Measurements from ENCODE around the gene CDK14. TPM values are rescaled to one million over a fixed set of nuclear protein-coding genes. Genes with fewer than 3 reads are reported as not detected.

The CDK14 gene
- total and polyA plus RNA-seq, 2 donors (not counting 3 experiments of a cell fraction or from before 2014, with no cell fraction given), result 5.5 to 34.2 TPM

- Histone ChIP-seq H3K4me2 (ENCODE audit: insufficient read depth, low read length) (no peak overlapping the region), H3K79me2 (ENCODE audit: control insufficient read depth, insufficient read depth, low read length) (peaks cover 5% of the 10 kb centered on the region)
Observed at GRCh38 chr7:90692947-90693346, 96.8 kb downstream of the CDK14 start.

More at GRCh38 chr7:90692947-90693346, 96.8 kb downstream of the CDK14 start:
- BruUV-seq (replicated peaks), result no TSS peak
- H3K36me3 ChIP-seq (ENCODE audit: control insufficient read depth in 2 of 2, extremely low read depth in 1 of 2, insufficient read depth in 2 of 2, low read length in 2 of 2), result no peaks in the 10 kb centered on the region
- H3K9me1 ChIP-seq (replicated peaks; ENCODE audit: control insufficient read depth, extremely low read depth, insufficient read depth, low read length), result no peaks in the 10 kb centered on the region
- no peak overlapping the region for H2AFZ ChIP-seq (ENCODE audit: low read depth, low read length)
- H4K20me1 ChIP-seq (replicated peaks; ENCODE audit: control insufficient read depth, extremely low read depth, insufficient read depth, low read length), result no peaks in the 10 kb centered on the region
- H3K27me3 ChIP-seq (ENCODE audit: control insufficient read depth in 2 of 2, insufficient read depth in 2 of 2, low read length in 2 of 2), result no peaks in the 10 kb centered on the region
- DNase-seq (ENCODE audit: low read depth, low spot score), result no peak
- TF ChIP-seq GATA2 (IDR thresholded peaks at IDR 0.05; ENCODE audit: insufficient read depth, insufficient read length, low read depth, low read length) (no peak), FOS (IDR thresholded peaks at IDR 0.05; ENCODE audit: borderline replicate concordance, insufficient read depth, low read length) (no peak), POLR2AphosphoS5 (IDR thresholded peaks at IDR 0.05; ENCODE audit: insufficient read depth, low read depth, low read length) (no peak), CTCF (IDR thresholded peaks at IDR 0.05; ENCODE audit: extremely low read depth in 1 of 2, insufficient read depth in 1 of 2, low read depth in 1 of 2, low read length in 2 of 2) (no peak)
- no peak overlapping the region for H3K9ac ChIP-seq (replicated peaks; ENCODE audit: extremely low read depth, insufficient read depth, low read length)
- no peak overlapping the region for H3K27ac ChIP-seq (ENCODE audit: insufficient read depth, low read depth, low read length)
- H3K9me3 ChIP-seq (replicated peaks; ENCODE audit: control insufficient read depth, insufficient read depth, low read length), result no peaks in the 10 kb centered on the region
- dilution Hi-C loops (cut with MboI; ENCODE audit: extremely low pct_ligation_motif_present, low sequenced_read_pairs) (no loop called here), intact Hi-C loops (cut with micrococcal nuclease) (loop anchor here (5.0 kb wide), 1 partner anchor 36 kb away; no protein-coding TSS in a partner anchor)
- no peak overlapping the region for H3K4me3 ChIP-seq (replicated peaks in 1 of 3; ENCODE audit: insufficient read depth in 1 of 3, low read depth in 1 of 3, low read length in 3 of 3)
- ChIA-PET CTCF (interaction anchor here (0.8 to 1.2 kb wide), 7 partner anchors 9 to 341 kb away, joined by 3 to 5 read pairs (median 3); no protein-coding TSS in a partner anchor), POLR2A (interaction anchor here (0.7 kb wide), 1 partner anchor 132 kb away, joined by 4 read pairs; no protein-coding TSS in a partner anchor)
- H3K4me1 ChIP-seq (ENCODE audit: control insufficient read depth, extremely low read depth, insufficient read depth, low read length), result peaks cover 8% of the 10 kb centered on the region
- no peak for FAIRE-seq
